Fibroblast of peridontal ligament (primary cell): ENCODE results near the gene MEX3A.
A peak's percentile ranks its signal among the peaks of the same experiment; 100 is the strongest.
"Not testable (repeated sequence)": the region's sequence is repeated elsewhere in the genome, so short reads cannot be mapped to it uniquely, and the experiment has no call there.

Source experiments
- DNase-seq: peaks from one replicate; pipeline ENCODE4 v3.0.0-alpha.2; 2010; ENCODE audit errors: extremely low read depth

The MEX3A gene

GRCh38 chr1:156054500-156055280 is 27.6 kb downstream of the MEX3A start, which contains the start of gene LAMTOR2:
LAMTOR2 (plus strand) TSS chr1:156054782; CDS start chr1:156054890, 108 bp downstream.
- peak; percentile 92 for DNase-seq

- DNase-seq, result peak; percentile 70
Measured at GRCh38 chr1:156053768-156054499, 28.3 kb downstream of the MEX3A start, which contains the start of gene UBQLN4. UBQLN4 (minus strand) TSS chr1:156053798; CDS start chr1:156053701, 97 bp downstream.

GRCh38 chr1:156052862-156053767 is 29.1 kb downstream of the MEX3A start:
- peak; percentile 70 for DNase-seq

GRCh38 chr1:156051011-156051725 is 31.1 kb downstream of the MEX3A start:
- DNase-seq, result no peak

GRCh38 chr1:156050376-156050775 is 31.9 kb downstream of the MEX3A start:
- DNase-seq, result no peak

- DNase-seq, result no peak
Measured at GRCh38 chr1:156048663-156049258, 33.5 kb downstream of the MEX3A start.

GRCh38 chr1:156045076-156045475 is 37.2 kb downstream of the MEX3A start:
- no peak for DNase-seq

GRCh38 chr1:156042828-156043227 is 39.4 kb downstream of the MEX3A start:
- DNase-seq, result no peak

- not testable (repeated sequence) for DNase-seq
Measured at GRCh38 chr1:156034991-156035390, 47.3 kb downstream of the MEX3A start.

GRCh38 chr1:156033011-156033410 is 49.3 kb downstream of the MEX3A start:
- no peak for DNase-seq

GRCh38 chr1:156026588-156026987 is 55.7 kb downstream of the MEX3A start:
- no peak for DNase-seq

- DNase-seq, result peak; percentile 37
Measured at GRCh38 chr1:156025876-156026275, 56.4 kb downstream of the MEX3A start.

GRCh38 chr1:156024801-156025200 is 57.5 kb downstream of the MEX3A start:
- no peak for DNase-seq
